ENCODE measurements around the gene ZNF764.

DNA sequence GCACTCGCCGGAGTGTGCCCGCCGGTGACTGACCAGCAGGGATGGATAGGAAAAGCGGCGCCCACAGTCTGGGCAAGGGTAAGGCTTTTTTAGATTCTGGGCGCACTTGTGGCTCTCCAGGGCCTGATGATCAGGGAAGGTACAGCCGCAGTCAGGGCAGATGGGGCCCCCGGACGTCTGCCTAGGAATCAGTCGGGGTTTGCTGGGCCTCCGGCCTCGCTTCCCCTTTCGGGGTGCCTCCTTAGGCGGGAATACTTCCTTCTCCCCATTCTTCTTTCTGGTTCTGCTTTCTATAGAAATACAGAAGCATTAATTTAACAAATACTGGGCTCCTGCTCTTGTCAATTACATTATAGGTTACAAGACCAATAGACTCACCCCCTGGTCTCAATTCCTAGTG, 47.0 kb upstream of the ZNF764 start:
- TF ChIP-seq, protein P1, sequence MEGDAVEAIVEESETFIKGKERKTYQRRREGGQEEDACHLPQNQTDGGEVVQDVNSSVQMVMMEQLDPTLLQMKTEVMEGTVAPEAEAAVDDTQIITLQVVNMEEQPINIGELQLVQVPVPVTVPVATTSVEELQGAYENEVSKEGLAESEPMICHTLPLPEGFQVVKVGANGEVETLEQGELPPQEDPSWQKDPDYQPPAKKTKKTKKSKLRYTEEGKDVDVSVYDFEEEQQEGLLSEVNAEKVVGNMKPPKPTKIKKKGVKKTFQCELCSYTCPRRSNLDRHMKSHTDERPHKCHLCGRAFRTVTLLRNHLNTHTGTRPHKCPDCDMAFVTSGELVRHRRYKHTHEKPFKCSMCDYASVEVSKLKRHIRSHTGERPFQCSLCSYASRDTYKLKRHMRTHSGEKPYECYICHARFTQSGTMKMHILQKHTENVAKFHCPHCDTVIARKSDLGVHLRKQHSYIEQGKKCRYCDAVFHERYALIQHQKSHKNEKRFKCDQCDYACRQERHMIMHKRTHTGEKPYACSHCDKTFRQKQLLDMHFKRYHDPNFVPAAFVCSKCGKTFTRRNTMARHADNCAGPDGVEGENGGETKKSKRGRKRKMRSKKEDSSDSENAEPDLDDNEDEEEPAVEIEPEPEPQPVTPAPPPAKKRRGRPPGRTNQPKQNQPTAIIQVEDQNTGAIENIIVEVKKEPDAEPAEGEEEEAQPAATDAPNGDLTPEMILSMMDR (conservative IDR thresholded peaks at IDR 0.05; ENCODE audit: low read depth, low read length) = no peak
- TF ChIP-seq EZH2 (IDR thresholded peaks at IDR 0.05; ENCODE audit: borderline replicate concordance, low read depth, low read length, poor library complexity, severe bottlenecking) = no peak
